GM12878 (cell line): ENCODE data around the gene MYO6. TPM values are rescaled to one million over a fixed set of nuclear protein-coding genes. Genes with fewer than 3 reads are reported as not detected.

Experiments
- ATAC-seq: fragments of 200-7000 bp; cut with Tn5 transposase; 3 replicates; pipeline ENCODE4 v1.9.1; 2020; ENCODE audit warnings: mild to moderate bottlenecking, moderate library complexity
- BruUV-seq: library from RNA; stranded (reverse); fragments of 400-500 nt; replicated peaks from 2 replicates; lab custom pipeline; 2021; lab: Mats Ljungman, UMichigan
- CTCF ChIA-PET: fragments of 300-600 bp; sonication (Branson Sonifier 250); formaldehyde crosslinking; extraction: SDS; loops from one replicate; lab custom pipeline; 2021; ENCODE audit warnings: inconsistent platforms; lab: Yijun Ruan, JAX
- POLR2A ChIA-PET: fragments of 350-600 bp; formaldehyde crosslinking; extraction: SDS; loops from one replicate; lab custom pipeline; 2021; ENCODE audit warnings: inconsistent platforms; lab: Charles Lee
- RAD21 ChIA-PET: fragments of 300-600 bp; sonication (Branson Sonifier 250); formaldehyde crosslinking; loops from one replicate; lab custom pipeline; 2023; ENCODE audit warnings: antibody characterized with exemption; ENCODE audit not compliant: unreplicated experiment; lab: Charles Lee
- SMC1A ChIA-PET: fragments of 300-600 bp; sonication (Branson Sonifier 250); formaldehyde crosslinking; loops from one replicate; lab custom pipeline; 2023; ENCODE audit not compliant: unreplicated experiment, uncharacterized antibody; lab: Charles Lee
- DNase-seq: peaks from one replicate; pipeline ENCODE4 v3.0.0-alpha.2; 2011; ENCODE audit warnings: low read depth, low spot score
- FAIRE-seq: peaks from 3 replicates; lab custom pipeline; 2011; peaks lifted over from hg19 to GRCh38; lab: Jason Lieb, UNC
- H2AFZ ChIP-seq: 2 replicates; pipeline ENCODE4 v1.6.0; 2011; ENCODE audit warnings: low read depth, low read length, control low read depth; ENCODE audit not compliant: control insufficient read depth
- H3K27ac ChIP-seq: 2 replicates; pipeline ENCODE4 v1.5.1; 2011; ENCODE audit warnings: control low read depth; ENCODE audit not compliant: control insufficient read depth, insufficient read depth
- H3K27me3 ChIP-seq, 2 experiments: replicated peaks in 1 of 2; 2 replicates each; pipeline versions ENCODE4 v1.6.0 to v1.6.1; 2011; ENCODE audit warnings: low read length in 1 of 2; ENCODE audit not compliant: control insufficient read depth in 2 of 2, insufficient read depth in 2 of 2
- H3K36me3 ChIP-seq, 2 experiments: 2 replicates each; pipeline ENCODE4 v1.5.1; 2011; ENCODE audit warnings: low read length in 1 of 2; ENCODE audit not compliant: control insufficient read depth in 2 of 2, insufficient read depth in 2 of 2
- H3K4me1 ChIP-seq: 2 replicates; pipeline ENCODE4 v1.6.1; 2011; ENCODE audit warnings: mild to moderate bottlenecking, low read length, moderate library complexity, mixed read lengths; ENCODE audit not compliant: control insufficient read depth, insufficient read depth
- H3K4me2 ChIP-seq: 2 replicates; pipeline ENCODE4 v1.6.0; 2011; ENCODE audit warnings: control low read depth; ENCODE audit not compliant: control insufficient read depth, insufficient read depth
- H3K4me3 ChIP-seq: fragments of 200-600 bp; sonication (generic); 2 replicates; pipeline ENCODE4 v1.5.1; 2016
- H3K79me2 ChIP-seq: 2 replicates; pipeline ENCODE4 v1.6.0; 2011; ENCODE audit warnings: low read length; ENCODE audit not compliant: control insufficient read depth, insufficient read depth
- H3K9ac ChIP-seq: 2 replicates; pipeline ENCODE4 v1.8.0; 2011; ENCODE audit warnings: low read length, control low read depth, mixed read lengths; ENCODE audit not compliant: control insufficient read depth, insufficient read depth
- H3K9me3 ChIP-seq: replicated peaks from 3 replicates; pipeline ENCODE4 v1.5.1; 2011; ENCODE audit warnings: mild to moderate bottlenecking, low read length; ENCODE audit not compliant: control insufficient read depth, insufficient read depth
- H4K20me1 ChIP-seq: 2 replicates; pipeline ENCODE4 v1.6.0; 2011; ENCODE audit not compliant: control insufficient read depth, insufficient read depth
- BMI1 ChIP-seq: fragments of 450-650 bp; IDR thresholded peaks from 2 replicates; pipeline ENCODE4 v1.6.1; 2016; ENCODE audit warnings: mild to moderate bottlenecking, moderate library complexity, borderline replicate concordance
- CBFB ChIP-seq: IDR thresholded peaks from 2 replicates; pipeline ENCODE4 v1.6.1; 2016; ENCODE audit warnings: antibody characterized with exemption, low read depth
- FOXK2 ChIP-seq: fragments of 450-650 bp; IDR thresholded peaks from 2 replicates; pipeline ENCODE4 v1.6.1; 2017; ENCODE audit warnings: mild to moderate bottlenecking, moderate library complexity
- FOXM1 ChIP-seq: IDR thresholded peaks from 2 replicates; pipeline ENCODE4 v1.6.1; 2012; ENCODE audit warnings: low read depth, mild to moderate bottlenecking, inconsistent platforms, low read length, moderate library complexity
- GABPA ChIP-seq: IDR thresholded peaks from 2 replicates; pipeline ENCODE4 v1.6.1; 2014; ENCODE audit warnings: antibody characterized with exemption, low read depth, mild to moderate bottlenecking, inconsistent platforms
- HDAC6 ChIP-seq: fragments of 200-600 bp; sonication (generic); IDR thresholded peaks from one replicate; pipeline ENCODE4 v1.8.0; 2017; ENCODE audit warnings: antibody characterized with exemption; ENCODE audit not compliant: unreplicated experiment
- MAX ChIP-seq: IDR thresholded peaks from 2 replicates; pipeline ENCODE4 v1.6.1; 2012; ENCODE audit warnings: low read depth, low read length, improper control_type of control experiment
- MTA3 ChIP-seq: IDR thresholded peaks from 2 replicates; pipeline ENCODE4 v1.6.1; 2012; ENCODE audit warnings: low read length, inconsistent platforms, borderline replicate concordance
- MYB ChIP-seq: fragments of 150-350 bp; IDR thresholded peaks from 2 replicates; pipeline ENCODE4 v1.6.1; 2014; ENCODE audit warnings: mild to moderate bottlenecking, low read depth, low read length, borderline replicate concordance
- NFYB ChIP-seq: IDR thresholded peaks from 2 replicates; pipeline ENCODE4 v1.6.1; 2011; ENCODE audit warnings: low read depth, mild to moderate bottlenecking, low read length, improper control_type of control experiment, moderate library complexity; ENCODE audit not compliant: insufficient read depth
- PML ChIP-seq: IDR thresholded peaks from 2 replicates; pipeline ENCODE4 v1.6.1; 2012; ENCODE audit warnings: low read length, inconsistent platforms
- POLR2A ChIP-seq: IDR thresholded peaks from 2 replicates; pipeline ENCODE4 v1.6.1; 2011; ENCODE audit warnings: low read depth, mild to moderate bottlenecking, low read length
- RELB ChIP-seq: fragments of 450-650 bp; IDR thresholded peaks from 2 replicates; pipeline ENCODE4 v1.6.1; 2017; ENCODE audit warnings: low read depth, mild to moderate bottlenecking, moderate library complexity
- RFX5 ChIP-seq: IDR thresholded peaks from 2 replicates; pipeline ENCODE4 v1.6.1; 2011; ENCODE audit warnings: low read depth, low read length, improper control_type of control experiment
- STAT3 ChIP-seq: IDR thresholded peaks from 2 replicates; pipeline ENCODE4 v1.6.1; 2011; ENCODE audit warnings: low read depth, low read length, improper control_type of control experiment
- ZBTB33 ChIP-seq: fragments of 450-650 bp; IDR thresholded peaks from 2 replicates; pipeline ENCODE4 v1.6.1; 2017; ENCODE audit warnings: mild to moderate bottlenecking
- in situ Hi-C: fragments of 300-500 bp; cut with MboI; formaldehyde crosslinking; loops from 9 replicates; pipeline ENCODE4 v1.14.3; 2018; ENCODE audit warnings: mixed read lengths
- intact Hi-C: fragments of 100-400 bp; cut with micrococcal nuclease; formaldehyde crosslinking; loops from one replicate; pipeline ENCODE4 v1.14.2; 2022; ENCODE audit not compliant: unreplicated experiment
- polyA plus RNA-seq, 11 experiments: library from polyadenylated mRNA; depleted of rRNA in 4 of 11; unstranded in 6 of 11; stranded (reverse) in 5 of 11; fragments of >200 nt; fragmentation: Nextera tagmentation in 4 of 11; fragmentation: Illumina TruSeq in 1 of 11; extraction: Ambion mirVana in 4 of 11; extraction: Trizol in 1 of 11; gene quantifications; 1 replicate in 1 of 11; 2 replicates in 10 of 11; pipeline versions ENCODE4 v1.2.1 to v1.2.3, GENCODE V29; 2011 to 2016; ENCODE audit warnings: inconsistent platforms in 2 of 11, missing spikeins in 2 of 11, low read depth in 1 of 11
- total RNA-seq, 4 experiments: library from RNA; depleted of rRNA in 3 of 4; stranded (reverse); fragments of >200 nt in 3 of 4; fragmentation: Illumina TruSeq in 1 of 4; extraction: Trizol in 1 of 4; gene quantifications; 2 replicates each; pipeline versions ENCODE4 v1.2.1 to v1.2.3, GENCODE V29; 2013 to 2021
- TF ChIP-seq, protein P1 (sequence below): IDR thresholded peaks from 2 replicates; pipeline ENCODE4 v1.6.1; 2011; ENCODE audit warnings: low read depth, low read length, improper control_type of control experiment, borderline replicate concordance
- TF ChIP-seq, protein P2 (sequence below): IDR thresholded peaks from 2 replicates; pipeline ENCODE4 v1.6.1; 2012; ENCODE audit warnings: low read depth, low read length, improper control_type of control experiment
- TF ChIP-seq, protein P3 (sequence below): fragments of 450-650 bp; IDR thresholded peaks from 2 replicates; pipeline ENCODE4 v1.6.1; 2017; ENCODE audit warnings: mild to moderate bottlenecking, low read depth, inconsistent platforms; ENCODE audit not compliant: poor library complexity, severe bottlenecking

Gene MYO6
- total and polyA plus RNA-seq, 10 of the 15 experiments (the other 5 are each of a cell fraction or from before 2014, with no cell fraction given): 7.9 to 30.4 (median 16.8) TPM

DNA sequence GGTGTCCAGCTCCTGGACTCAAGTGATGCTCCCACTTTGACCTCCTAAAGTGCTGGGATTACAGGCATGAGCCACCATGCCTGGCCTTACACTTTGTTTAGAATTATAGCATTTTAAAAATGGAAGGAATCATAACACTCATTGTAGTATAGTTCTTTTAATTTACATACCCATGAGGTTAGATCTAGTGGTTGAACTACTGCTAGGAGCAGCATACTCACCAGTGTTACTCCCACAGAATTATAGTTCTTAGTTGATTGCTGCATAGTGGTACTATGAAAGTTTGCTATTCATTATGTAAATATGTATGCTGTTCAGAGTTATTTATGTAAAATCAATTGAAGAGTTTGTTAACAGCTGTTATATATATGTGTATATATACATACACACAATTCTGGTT is 85.4 kb downstream of the MYO6 start:
- CTCF ChIA-PET: no interaction called here
- TF ChIP-seq BMI1: no peak
- TF ChIP-seq MTA3: no peak
- no peak for TF ChIP-seq ZBTB33
- no peak for TF ChIP-seq CBFB
- TF ChIP-seq MAX: no peak
- TF ChIP-seq RELB: no peak
- no peak for TF ChIP-seq HDAC6
- TF ChIP-seq POLR2A: no peak
- no peak for TF ChIP-seq MYB
- TF ChIP-seq FOXK2: no peak
- TF ChIP-seq, protein P1, sequence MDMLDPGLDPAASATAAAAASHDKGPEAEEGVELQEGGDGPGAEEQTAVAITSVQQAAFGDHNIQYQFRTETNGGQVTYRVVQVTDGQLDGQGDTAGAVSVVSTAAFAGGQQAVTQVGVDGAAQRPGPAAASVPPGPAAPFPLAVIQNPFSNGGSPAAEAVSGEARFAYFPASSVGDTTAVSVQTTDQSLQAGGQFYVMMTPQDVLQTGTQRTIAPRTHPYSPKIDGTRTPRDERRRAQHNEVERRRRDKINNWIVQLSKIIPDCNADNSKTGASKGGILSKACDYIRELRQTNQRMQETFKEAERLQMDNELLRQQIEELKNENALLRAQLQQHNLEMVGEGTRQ: no peak
- TF ChIP-seq NFYB: no peak
- TF ChIP-seq RFX5: no peak
- TF ChIP-seq, protein P2, sequence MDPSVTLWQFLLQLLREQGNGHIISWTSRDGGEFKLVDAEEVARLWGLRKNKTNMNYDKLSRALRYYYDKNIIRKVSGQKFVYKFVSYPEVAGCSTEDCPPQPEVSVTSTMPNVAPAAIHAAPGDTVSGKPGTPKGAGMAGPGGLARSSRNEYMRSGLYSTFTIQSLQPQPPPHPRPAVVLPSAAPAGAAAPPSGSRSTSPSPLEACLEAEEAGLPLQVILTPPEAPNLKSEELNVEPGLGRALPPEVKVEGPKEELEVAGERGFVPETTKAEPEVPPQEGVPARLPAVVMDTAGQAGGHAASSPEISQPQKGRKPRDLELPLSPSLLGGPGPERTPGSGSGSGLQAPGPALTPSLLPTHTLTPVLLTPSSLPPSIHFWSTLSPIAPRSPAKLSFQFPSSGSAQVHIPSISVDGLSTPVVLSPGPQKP: no peak
- TF ChIP-seq PML: no peak
- no peak for TF ChIP-seq GABPA
- no peak for TF ChIP-seq FOXM1
- no peak for TF ChIP-seq STAT3
- TF ChIP-seq, protein P3, sequence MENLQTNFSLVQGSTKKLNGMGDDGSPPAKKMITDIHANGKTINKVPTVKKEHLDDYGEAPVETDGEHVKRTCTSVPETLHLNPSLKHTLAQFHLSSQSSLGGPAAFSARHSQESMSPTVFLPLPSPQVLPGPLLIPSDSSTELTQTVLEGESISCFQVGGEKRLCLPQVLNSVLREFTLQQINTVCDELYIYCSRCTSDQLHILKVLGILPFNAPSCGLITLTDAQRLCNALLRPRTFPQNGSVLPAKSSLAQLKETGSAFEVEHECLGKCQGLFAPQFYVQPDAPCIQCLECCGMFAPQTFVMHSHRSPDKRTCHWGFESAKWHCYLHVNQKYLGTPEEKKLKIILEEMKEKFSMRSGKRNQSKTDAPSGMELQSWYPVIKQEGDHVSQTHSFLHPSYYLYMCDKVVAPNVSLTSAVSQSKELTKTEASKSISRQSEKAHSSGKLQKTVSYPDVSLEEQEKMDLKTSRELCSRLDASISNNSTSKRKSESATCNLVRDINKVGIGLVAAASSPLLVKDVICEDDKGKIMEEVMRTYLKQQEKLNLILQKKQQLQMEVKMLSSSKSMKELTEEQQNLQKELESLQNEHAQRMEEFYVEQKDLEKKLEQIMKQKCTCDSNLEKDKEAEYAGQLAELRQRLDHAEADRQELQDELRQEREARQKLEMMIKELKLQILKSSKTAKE: no peak

More for the DNA sequence above, 85.4 kb downstream of the MYO6 start:
- H3K79me2 ChIP-seq: no peaks in the 10 kb centered on the region
- no peaks in the 10 kb centered on the region for H3K9me3 ChIP-seq
- BruUV-seq: no TSS peak
- H3K9ac ChIP-seq: no peak overlapping the region
- ATAC-seq: no peak
- FAIRE-seq: no peak
- DNase-seq: no peak
- H3K4me1 ChIP-seq: no peaks in the 10 kb centered on the region
- H4K20me1 ChIP-seq: no peaks in the 10 kb centered on the region
- no peak overlapping the region for H3K4me2 ChIP-seq
- no peaks in the 10 kb centered on the region for H3K27me3 ChIP-seq
- H2AFZ ChIP-seq: no peak overlapping the region
- H3K4me3 ChIP-seq: no peak overlapping the region
- H3K36me3 ChIP-seq: no peaks in the 10 kb centered on the region; a peak in 1 of 4 replicates
- intact Hi-C loops (no loop called here), in situ Hi-C loops (no loop called here)
- no peak overlapping the region for H3K27ac ChIP-seq
- SMC1A ChIA-PET: interaction anchor here (1.0 kb wide), 1 partner anchor 9 kb away, joined by 3 read pairs; no protein-coding TSS in a partner anchor
- POLR2A ChIA-PET: interaction anchor here (1.0 kb wide), 1 partner anchor 32 kb away, joined by 3 read pairs; no protein-coding TSS in a partner anchor
- RAD21 ChIA-PET: no interaction called here
